VCaP (cell line): ENCODE results near the gene PLA2G4A.

Source experiments
- H3K27ac ChIP-seq: fragments of 450-650 bp; 2 replicates; pipeline ENCODE4 v1.5.1; 2017
- TF ChIP-seq, protein P1 (sequence below): fragments of 450-650 bp; conservative IDR thresholded peaks from 2 replicates; pipeline ENCODE4 v1.5.1; 2017; ENCODE audit warnings: mild to moderate bottlenecking, moderate library complexity

The PLA2G4A gene

GRCh38 chr1:186948535-186948934, 119.8 kb downstream of the PLA2G4A start:
- no peak overlapping the region for H3K27ac ChIP-seq
- TF ChIP-seq, protein P1, sequence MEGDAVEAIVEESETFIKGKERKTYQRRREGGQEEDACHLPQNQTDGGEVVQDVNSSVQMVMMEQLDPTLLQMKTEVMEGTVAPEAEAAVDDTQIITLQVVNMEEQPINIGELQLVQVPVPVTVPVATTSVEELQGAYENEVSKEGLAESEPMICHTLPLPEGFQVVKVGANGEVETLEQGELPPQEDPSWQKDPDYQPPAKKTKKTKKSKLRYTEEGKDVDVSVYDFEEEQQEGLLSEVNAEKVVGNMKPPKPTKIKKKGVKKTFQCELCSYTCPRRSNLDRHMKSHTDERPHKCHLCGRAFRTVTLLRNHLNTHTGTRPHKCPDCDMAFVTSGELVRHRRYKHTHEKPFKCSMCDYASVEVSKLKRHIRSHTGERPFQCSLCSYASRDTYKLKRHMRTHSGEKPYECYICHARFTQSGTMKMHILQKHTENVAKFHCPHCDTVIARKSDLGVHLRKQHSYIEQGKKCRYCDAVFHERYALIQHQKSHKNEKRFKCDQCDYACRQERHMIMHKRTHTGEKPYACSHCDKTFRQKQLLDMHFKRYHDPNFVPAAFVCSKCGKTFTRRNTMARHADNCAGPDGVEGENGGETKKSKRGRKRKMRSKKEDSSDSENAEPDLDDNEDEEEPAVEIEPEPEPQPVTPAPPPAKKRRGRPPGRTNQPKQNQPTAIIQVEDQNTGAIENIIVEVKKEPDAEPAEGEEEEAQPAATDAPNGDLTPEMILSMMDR, result no peak

- no peak overlapping the region for H3K27ac ChIP-seq
- TF ChIP-seq, protein P1, result no peak
Measured at GRCh38 chr1:186949173-186949572, 120.4 kb downstream of the PLA2G4A start.

DNA sequence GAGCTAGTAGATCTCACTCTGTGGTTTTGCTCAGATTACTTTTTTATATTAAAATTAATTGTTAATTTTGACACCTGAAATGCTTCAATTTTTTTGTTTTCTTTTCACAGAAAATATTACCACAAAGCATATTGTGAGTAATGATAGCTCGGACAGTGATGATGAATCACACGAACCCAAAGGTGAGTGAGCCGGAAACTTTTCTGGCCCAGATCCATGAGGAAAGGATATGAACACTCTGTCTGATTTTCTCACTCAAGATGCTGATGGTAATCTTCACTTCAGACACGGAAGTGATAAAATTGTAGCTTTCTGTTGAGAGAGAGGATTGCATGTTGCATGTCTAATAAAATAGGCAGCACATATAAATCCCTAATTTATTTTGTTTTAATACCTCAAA, 121.8 kb downstream of the PLA2G4A start:
- TF ChIP-seq, protein P1, result no peak
- H3K27ac ChIP-seq, result no peak overlapping the region

DNA sequence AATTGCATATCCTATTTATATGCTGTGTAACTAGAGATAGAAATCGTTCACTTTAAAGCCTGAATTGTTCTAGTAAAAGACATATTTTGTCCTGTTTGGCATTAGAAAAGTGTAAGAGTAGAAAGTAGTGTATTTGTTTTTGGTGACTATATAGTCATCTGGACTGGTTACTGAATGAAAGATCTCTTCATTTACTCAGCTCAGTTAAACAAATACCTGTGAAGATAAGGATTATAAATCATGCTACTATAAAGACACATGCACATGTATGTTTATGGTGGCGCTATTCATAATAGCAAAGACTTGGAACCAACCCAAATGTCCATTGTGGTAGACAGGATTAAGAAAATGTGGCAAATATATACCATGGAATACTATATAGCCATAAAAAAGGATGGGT, 125.1 kb downstream of the PLA2G4A start:
- TF ChIP-seq, protein P1, result no peak
- H3K27ac ChIP-seq, result no peak overlapping the region

GRCh38 chr1:186957314-186957713, 128.6 kb downstream of the PLA2G4A start:
- TF ChIP-seq, protein P1, result no peak

GRCh38 chr1:186958520-186958919, 129.8 kb downstream of the PLA2G4A start:
- H3K27ac ChIP-seq, result no peak overlapping the region
- TF ChIP-seq, protein P1, result no peak

More at GRCh38 chr1:186957314-186957713, 128.6 kb downstream of the PLA2G4A start:
- H3K27ac ChIP-seq, result no peak overlapping the region

- H3K27ac ChIP-seq, result no peak overlapping the region
- TF ChIP-seq, protein P1, result no peak
Measured at GRCh38 chr1:186960861-186961260, 132.1 kb downstream of the PLA2G4A start.
